Progenitor cell of endocrine pancreas (in vitro differentiated cells): ENCODE measurements around the gene SNTN. TPM values are rescaled to one million over a fixed set of nuclear protein-coding genes. Genes with fewer than 3 reads are reported as not detected.

Experiments used
- DNase-seq: peaks from one replicate; pipeline ENCODE4 v3.0.0; 2021; ENCODE audit warnings: low spot score; ENCODE audit not compliant: unreplicated experiment
- H3K27ac Mint-ChIP-seq: 2 replicates; pipeline ENCODE4 v1.8.0; 2021; ENCODE audit warnings: mild to moderate bottlenecking, moderate library complexity, mixed read lengths
- H3K27me3 Mint-ChIP-seq: 2 replicates; pipeline ENCODE4 v1.8.0; 2021; ENCODE audit warnings: mixed read lengths
- H3K36me3 Mint-ChIP-seq: 2 replicates; pipeline ENCODE4 v1.8.0; 2022; ENCODE audit warnings: mixed read lengths; ENCODE audit not compliant: insufficient read depth
- H3K4me1 Mint-ChIP-seq: 2 replicates; pipeline ENCODE4 v1.8.0; 2021; ENCODE audit warnings: low read depth, mixed read lengths
- H3K4me3 Mint-ChIP-seq: 2 replicates; pipeline ENCODE4 v1.8.0; 2021; ENCODE audit warnings: low read depth, mild to moderate bottlenecking, moderate library complexity, mixed read lengths
- H3K9me3 Mint-ChIP-seq: 2 replicates; pipeline ENCODE4 v1.8.0; 2021; ENCODE audit warnings: low read depth, mixed read lengths
- total RNA-seq: library from RNA; stranded (reverse); gene quantifications from 2 replicates; pipeline ENCODE4 v1.2.1, GENCODE V29; 2021
- TF ChIP-seq, protein P1 (sequence below): fragments of 200-600 bp; sonication (generic); IDR thresholded peaks from one replicate; pipeline ENCODE4 v1.5.0; 2021; ENCODE audit warnings: antibody characterized with exemption, mild to moderate bottlenecking; ENCODE audit not compliant: unreplicated experiment

Gene SNTN
- total RNA-seq, 1 donor from 2014 or later, result 0.26 TPM

- DNase-seq, result no peak
- Mint-ChIP-seq H3K27ac (no peak overlapping the region), H3K9me3 (no peaks in the 10 kb centered on the region), H3K36me3 (no peaks in the 10 kb centered on the region), H3K4me3 (no peak overlapping the region), H3K27me3 (no peaks in the 10 kb centered on the region), H3K4me1 (peaks cover 18% of the 10 kb centered on the region)
- TF ChIP-seq, protein P1, sequence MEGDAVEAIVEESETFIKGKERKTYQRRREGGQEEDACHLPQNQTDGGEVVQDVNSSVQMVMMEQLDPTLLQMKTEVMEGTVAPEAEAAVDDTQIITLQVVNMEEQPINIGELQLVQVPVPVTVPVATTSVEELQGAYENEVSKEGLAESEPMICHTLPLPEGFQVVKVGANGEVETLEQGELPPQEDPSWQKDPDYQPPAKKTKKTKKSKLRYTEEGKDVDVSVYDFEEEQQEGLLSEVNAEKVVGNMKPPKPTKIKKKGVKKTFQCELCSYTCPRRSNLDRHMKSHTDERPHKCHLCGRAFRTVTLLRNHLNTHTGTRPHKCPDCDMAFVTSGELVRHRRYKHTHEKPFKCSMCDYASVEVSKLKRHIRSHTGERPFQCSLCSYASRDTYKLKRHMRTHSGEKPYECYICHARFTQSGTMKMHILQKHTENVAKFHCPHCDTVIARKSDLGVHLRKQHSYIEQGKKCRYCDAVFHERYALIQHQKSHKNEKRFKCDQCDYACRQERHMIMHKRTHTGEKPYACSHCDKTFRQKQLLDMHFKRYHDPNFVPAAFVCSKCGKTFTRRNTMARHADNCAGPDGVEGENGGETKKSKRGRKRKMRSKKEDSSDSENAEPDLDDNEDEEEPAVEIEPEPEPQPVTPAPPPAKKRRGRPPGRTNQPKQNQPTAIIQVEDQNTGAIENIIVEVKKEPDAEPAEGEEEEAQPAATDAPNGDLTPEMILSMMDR, result no peak
Measured at GRCh38 chr3:63684081-63684480, 31.6 kb downstream of the SNTN start.

DNA sequence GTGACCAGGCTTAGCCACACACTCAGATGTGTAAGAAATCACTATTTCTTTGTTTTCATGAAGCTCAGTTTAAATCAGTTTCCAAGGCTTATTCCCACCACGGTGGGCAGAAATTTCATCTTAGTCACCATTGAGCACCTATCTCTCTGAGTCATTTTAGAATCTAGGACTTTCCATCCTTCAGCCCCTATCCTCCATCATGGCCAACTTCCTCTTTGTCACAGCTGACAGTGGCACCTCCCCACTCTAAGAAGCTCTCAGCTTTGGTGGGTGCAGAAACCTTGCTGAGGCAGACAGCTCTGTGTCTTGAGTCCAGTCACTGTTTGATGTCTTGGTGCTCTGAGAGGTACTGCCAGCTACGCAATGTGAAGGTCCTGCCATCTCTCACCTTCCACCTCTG, 32.9 kb downstream of the SNTN start:
- Mint-ChIP-seq H3K9me3 (no peaks in the 10 kb centered on the region), H3K4me3 (no peak overlapping the region), H3K4me1 (peaks cover 17% of the 10 kb centered on the region), H3K27ac (no peak overlapping the region), H3K27me3 (no peaks in the 10 kb centered on the region), H3K36me3 (no peaks in the 10 kb centered on the region)
- TF ChIP-seq, protein P1, result no peak
- DNase-seq, result no peak

GRCh38 chr3:63687278-63688225, 35.1 kb downstream of the SNTN start:
- Mint-ChIP-seq H3K4me3 (no peak overlapping the region), H3K4me1 (peaks cover 17% of the 10 kb centered on the region), H3K9me3 (peaks cover 9% of the 10 kb centered on the region), H3K27me3 (no peaks in the 10 kb centered on the region), H3K36me3 (no peaks in the 10 kb centered on the region), H3K27ac (no peak overlapping the region)
- TF ChIP-seq, protein P1, result no peak
- no peak for DNase-seq

- H3K36me3 Mint-ChIP-seq, result peaks cover 3% of the 10 kb centered on the region
- no peak overlapping the region for H3K27ac Mint-ChIP-seq
- H3K4me1 Mint-ChIP-seq, result peaks cover 13% of the 10 kb centered on the region
- H3K4me3 Mint-ChIP-seq, result no peak overlapping the region
- DNase-seq, result no peak
- TF ChIP-seq, protein P1, result no peak
- peaks cover 18% of the 10 kb centered on the region for H3K9me3 Mint-ChIP-seq
- H3K27me3 Mint-ChIP-seq, result no peaks in the 10 kb centered on the region
Measured at GRCh38 chr3:63689285-63689684, 36.8 kb downstream of the SNTN start.

- Mint-ChIP-seq H3K27ac (no peak overlapping the region), H3K9me3 (peaks cover 36% of the 10 kb centered on the region), H3K27me3 (no peaks in the 10 kb centered on the region), H3K4me1 (no peaks in the 10 kb centered on the region), H3K36me3 (peaks cover 6% of the 10 kb centered on the region), H3K4me3 (no peak overlapping the region)
- TF ChIP-seq, protein P1, result no peak
- no peak for DNase-seq
Measured at GRCh38 chr3:63693351-63693750, 40.9 kb downstream of the SNTN start.
